Mesenteric fat pad (tissue), 1 donor: ENCODE results near the gene RAB11FIP3. TPM values are rescaled to one million over a fixed set of nuclear protein-coding genes. Genes with fewer than 3 reads are reported as not detected.
"Not testable (repeated sequence)": the region's sequence is repeated elsewhere in the genome, so short reads cannot be mapped to it uniquely, and the experiment has no call there.

ENCODE experiments used
- DNase-seq: peaks from one replicate; pipeline ENCODE4 v3.0.0-alpha.2; 2020; ENCODE audit warnings: low spot score
- total RNA-seq: library from RNA; stranded (reverse); fragmentation: NEBNext Ultra II Directional; extraction: Animal tissue kit (Norgen Biotek cat#: 25700); gene quantifications from one replicate; pipeline ENCODE4 v1.2.1, GENCODE V29; 2021
- donor health status: DM: yes; HTN: yes; CAD: no.

RAB11FIP3 gene
- total RNA-seq, 1 donor from 2014 or later, result 35.2 TPM

GRCh38 chr16:492211-492875 lies 66.9 kb downstream of the RAB11FIP3 start:
- no peak for DNase-seq

GRCh38 chr16:494676-495075 lies 69.2 kb downstream of the RAB11FIP3 start:
- peak; percentile 93 for DNase-seq

GRCh38 chr16:495127-495748 lies 69.8 kb downstream of the RAB11FIP3 start:
- no peak for DNase-seq

GRCh38 chr16:496097-496886 lies 70.8 kb downstream of the RAB11FIP3 start:
- no peak for DNase-seq

- DNase-seq, result no peak
Measured at GRCh38 chr16:497258-497657, 71.8 kb downstream of the RAB11FIP3 start.

- DNase-seq, result no peak
Measured at GRCh38 chr16:499924-500323, 74.5 kb downstream of the RAB11FIP3 start.

GRCh38 chr16:500709-501108 lies 75.3 kb downstream of the RAB11FIP3 start:
- no peak for DNase-seq

GRCh38 chr16:502179-502943 lies 76.9 kb downstream of the RAB11FIP3 start:
- DNase-seq, result no peak

GRCh38 chr16:503150-504071 lies 78.0 kb downstream of the RAB11FIP3 start:
- no peak for DNase-seq

GRCh38 chr16:505479-506245 lies 80.2 kb downstream of the RAB11FIP3 start:
- DNase-seq, result no peak

- DNase-seq, result no peak
Measured at GRCh38 chr16:506246-506546, 80.7 kb downstream of the RAB11FIP3 start.

GRCh38 chr16:507527-507926 lies 82.1 kb downstream of the RAB11FIP3 start:
- not testable (repeated sequence) for DNase-seq

GRCh38 chr16:507996-508395 lies 82.5 kb downstream of the RAB11FIP3 start:
- DNase-seq, result no peak

- no peak for DNase-seq
Measured at GRCh38 chr16:508884-509736, 83.7 kb downstream of the RAB11FIP3 start.

- no peak for DNase-seq
Measured at GRCh38 chr16:510066-510825, 84.8 kb downstream of the RAB11FIP3 start.

- no peak for DNase-seq
Measured at GRCh38 chr16:512802-513201, 87.4 kb downstream of the RAB11FIP3 start.

GRCh38 chr16:513950-514349 lies 88.5 kb downstream of the RAB11FIP3 start:
- DNase-seq, result no peak
